OCI-LY7 (cell line): ENCODE data around the gene FBXW7.

Experiments
- EZH2phosphoT487 ChIP-seq: fragments of 200-600 bp; sonication (generic); IDR thresholded peaks from 2 replicates; pipeline ENCODE4 v1.6.1; 2018; ENCODE audit warnings: low read depth, borderline replicate concordance, mild to moderate bottlenecking, mixed run types, antibody characterized with exemption, low read length, moderate library complexity, mixed read lengths
- TF ChIP-seq, protein P1 (sequence below): fragments of 200-600 bp; sonication (generic); conservative IDR thresholded peaks from 2 replicates; pipeline ENCODE4 v1.5.1; 2014; ENCODE audit warnings: mild to moderate bottlenecking, antibody characterized with exemption, low read length, moderate library complexity, mixed read lengths

DNA sequence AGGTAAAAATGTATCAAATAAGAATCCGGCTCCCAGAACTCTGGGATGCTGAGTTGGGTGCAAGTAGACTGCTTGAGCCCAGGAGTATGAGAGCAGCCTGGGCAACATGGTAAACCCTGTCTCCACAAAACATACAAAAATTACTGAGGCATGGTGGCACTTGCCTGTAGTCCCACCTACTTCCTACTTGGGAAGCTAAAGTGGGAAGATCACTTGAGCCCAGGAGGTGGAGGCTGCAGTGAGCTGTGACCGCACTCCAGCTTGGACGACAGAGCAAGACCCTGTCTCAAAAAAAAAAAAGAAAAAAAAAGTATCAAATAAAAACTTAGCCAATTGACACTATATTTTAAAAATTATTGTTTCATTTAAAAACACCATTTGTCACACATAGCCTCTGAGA, 84.4 kb downstream of the FBXW7 start:
- TF ChIP-seq, protein P1, sequence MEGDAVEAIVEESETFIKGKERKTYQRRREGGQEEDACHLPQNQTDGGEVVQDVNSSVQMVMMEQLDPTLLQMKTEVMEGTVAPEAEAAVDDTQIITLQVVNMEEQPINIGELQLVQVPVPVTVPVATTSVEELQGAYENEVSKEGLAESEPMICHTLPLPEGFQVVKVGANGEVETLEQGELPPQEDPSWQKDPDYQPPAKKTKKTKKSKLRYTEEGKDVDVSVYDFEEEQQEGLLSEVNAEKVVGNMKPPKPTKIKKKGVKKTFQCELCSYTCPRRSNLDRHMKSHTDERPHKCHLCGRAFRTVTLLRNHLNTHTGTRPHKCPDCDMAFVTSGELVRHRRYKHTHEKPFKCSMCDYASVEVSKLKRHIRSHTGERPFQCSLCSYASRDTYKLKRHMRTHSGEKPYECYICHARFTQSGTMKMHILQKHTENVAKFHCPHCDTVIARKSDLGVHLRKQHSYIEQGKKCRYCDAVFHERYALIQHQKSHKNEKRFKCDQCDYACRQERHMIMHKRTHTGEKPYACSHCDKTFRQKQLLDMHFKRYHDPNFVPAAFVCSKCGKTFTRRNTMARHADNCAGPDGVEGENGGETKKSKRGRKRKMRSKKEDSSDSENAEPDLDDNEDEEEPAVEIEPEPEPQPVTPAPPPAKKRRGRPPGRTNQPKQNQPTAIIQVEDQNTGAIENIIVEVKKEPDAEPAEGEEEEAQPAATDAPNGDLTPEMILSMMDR, result no peak
- TF ChIP-seq EZH2phosphoT487, result no peak
